Tibial nerve (tissue), 4 donors: Measurements from ENCODE around the gene SKIL. TPM values are rescaled to one million over a fixed set of nuclear protein-coding genes. Genes with fewer than 3 reads are reported as not detected.

Experiments used
- DNase-seq, 2 donors: peaks; one replicate each; pipeline ENCODE4 v3.0.0-alpha.2; 2019; ENCODE audit warnings: low spot score in 2 of 2
- H3K27ac ChIP-seq, 4 donors: fragments of 200-600 bp; sonication (generic) in 3 of 4; one replicate each; pipeline ENCODE4 v1.5.1; 2017 to 2019; ENCODE audit warnings: mild to moderate bottlenecking in 1 of 4
- H3K27me3 ChIP-seq, 2 donors: fragments of 200-600 bp; sonication (generic) in 1 of 2; one replicate each; pipeline versions ENCODE4 v1.5.1 to v1.6.0; 2017 to 2019
- H3K36me3 ChIP-seq, 3 donors: fragments of 200-600 bp; sonication (generic); one replicate each; pipeline ENCODE4 v1.5.1; 2018 to 2019
- H3K4me1 ChIP-seq, 4 donors: fragments of 200-600 bp; sonication (generic) in 3 of 4; one replicate each; pipeline ENCODE4 v1.5.1; 2017 to 2019
- H3K4me3 ChIP-seq, 4 donors: fragments of 200-600 bp; sonication (generic) in 3 of 4; one replicate each; pipeline ENCODE4 v1.5.1; 2017 to 2019; ENCODE audit warnings: mild to moderate bottlenecking in 1 of 4, moderate library complexity in 1 of 4
- H3K9me3 ChIP-seq, 4 donors: fragments of 200-600 bp; sonication (generic) in 3 of 4; one replicate each; pipeline ENCODE4 v1.5.1; 2017 to 2019
- CTCF ChIP-seq, 5 experiments: fragments of 200-600 bp in 3 of 5; fragments of 450-650 bp in 2 of 5; sonication (generic) in 3 of 5; IDR thresholded peaks; one replicate each; pipeline ENCODE4 v1.5.1; 2016 to 2019; ENCODE audit warnings: antibody characterized with exemption in 5 of 5, mild to moderate bottlenecking in 3 of 5, moderate library complexity in 2 of 5
- EP300 ChIP-seq, 2 donors: sonication (generic); formaldehyde crosslinking; IDR thresholded peaks; one replicate each; pipeline ENCODE4 v1.6.1; 2017; ENCODE audit warnings: antibody characterized with exemption in 2 of 2, mild to moderate bottlenecking in 1 of 2
- POLR2A ChIP-seq, 2 donors: fragments of 450-650 bp; IDR thresholded peaks; one replicate each; pipeline ENCODE4 v1.6.1; 2017; ENCODE audit warnings: antibody characterized with exemption in 2 of 2, mild to moderate bottlenecking in 2 of 2, moderate library complexity in 2 of 2
- total RNA-seq, 4 donors: library from RNA; depleted of rRNA; stranded (reverse); fragments of >200 nt; gene quantifications; one replicate each; pipeline ENCODE4 v1.1.0, GENCODE V29; 2016

SKIL gene
- total RNA-seq, 4 donors from 2014 or later = 28.2 to 47.9 (median 43.4) TPM

- no peaks in the 10 kb centered on the region for H3K9me3 ChIP-seq
- H3K27me3 ChIP-seq = no peaks in the 10 kb centered on the region
- peaks cover 0 to 10% (median under 1%) of the 10 kb centered on the region in 4 donors for H3K4me1 ChIP-seq
- H3K4me3 ChIP-seq = no peak overlapping the region
- no peaks in the 10 kb centered on the region for H3K36me3 ChIP-seq
- DNase-seq = no peak
- TF ChIP-seq EP300 (IDR thresholded peaks at IDR 0.05) (no peak), POLR2A (IDR thresholded peaks at IDR 0.05) (no peak), CTCF (IDR thresholded peaks at IDR 0.05) (no peak)
- H3K27ac ChIP-seq = no peak overlapping the region
Measured at GRCh38 chr3:170442947-170443346, 85.4 kb downstream of the SKIL start.

- H3K9me3 ChIP-seq = no peaks in the 10 kb centered on the region
- no peak for DNase-seq
- no peak overlapping the region for H3K27ac ChIP-seq
- TF ChIP-seq EP300 (IDR thresholded peaks at IDR 0.05) (no peak), CTCF (IDR thresholded peaks at IDR 0.05) (no peak), POLR2A (IDR thresholded peaks at IDR 0.05) (no peak)
- H3K4me3 ChIP-seq = no peak overlapping the region
- peaks cover 0 to 11% (median 4%) of the 10 kb centered on the region in 4 donors for H3K4me1 ChIP-seq
- H3K27me3 ChIP-seq = no peaks in the 10 kb centered on the region
- H3K36me3 ChIP-seq = no peaks in the 10 kb centered on the region
Measured at GRCh38 chr3:170443457-170443856, 85.9 kb downstream of the SKIL start.

Other genes with a start within 250 kb of the SKIL start
- gene PHC3, start 176.0 kb upstream of the SKIL start, total RNA-seq = 100 to 1,000 TPM in 3 of 4 donors, 10 to 100 TPM in 1; 63.8 to 124 (median 112) TPM
- gene PRKCI, start 135.3 kb upstream of the SKIL start, total RNA-seq = 10 to 100 TPM; 28.2 to 54.2 (median 34.3) TPM
- gene CLDN11, start 61.2 kb downstream of the SKIL start, total RNA-seq = 10 to 100 TPM; 32.0 to 65.1 (median 52.8) TPM
- under 1 TPM in 1 of 4 donors, not detected in 3; 0.44 TPM for gene SLC7A14, start 228.4 kb downstream of the SKIL start, total RNA-seq